GM12892 (cell line): ENCODE data around the gene MECP2.

Experiments used
- POLR2A ChIP-seq: IDR thresholded peaks from 2 replicates; pipeline ENCODE4 v1.6.1; 2011; ENCODE audit warnings: low read depth, low read length, control low read depth
- POLR2AphosphoS5 ChIP-seq: IDR thresholded peaks from 2 replicates; pipeline ENCODE4 v1.6.1; 2011; ENCODE audit warnings: low read depth, low read length, control low read depth
- TAF1 ChIP-seq: IDR thresholded peaks from 2 replicates; pipeline ENCODE4 v1.6.1; 2011; ENCODE audit warnings: low read depth, mild to moderate bottlenecking, control low read depth, low read length, borderline replicate concordance

DNA sequence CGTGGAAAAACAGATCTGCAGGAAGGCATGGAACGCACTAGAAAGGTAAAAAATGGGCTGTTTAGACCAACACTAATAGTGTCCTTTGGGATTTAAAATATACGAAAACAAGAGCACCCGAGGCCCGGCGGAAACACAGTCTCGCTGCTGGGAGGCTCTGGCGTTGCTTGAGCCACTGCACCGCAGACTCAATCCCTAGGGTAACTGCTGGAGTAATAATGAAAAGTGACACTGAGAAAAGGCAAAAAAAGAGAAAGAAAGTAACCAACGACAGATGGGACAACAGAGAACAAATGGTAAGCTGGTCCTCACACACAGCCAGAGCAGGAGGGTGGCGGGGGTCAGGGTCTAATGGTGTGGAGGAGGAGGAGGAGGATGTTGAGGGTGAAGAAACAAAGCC, 93.2 kb downstream of the MECP2 start:
- TF ChIP-seq POLR2A (no peak), POLR2AphosphoS5 (no peak), TAF1 (no peak)
